GM21825 (cell line): ENCODE data around the gene VTN.
A peak's percentile ranks its signal among the peaks of the same experiment; 100 is the strongest.

Experiments
- ATAC-seq: cut with Tn5 transposase; IDR thresholded peaks from one replicate; pipeline ENCODE4 v1.9.1; 2021; ENCODE audit warnings: mild to moderate bottlenecking, moderate library complexity; ENCODE audit not compliant: unreplicated experiment

The VTN gene

GRCh38 chr17:28325211-28325610 lies 44.9 kb downstream of the VTN start:
- ATAC-seq, result no peak

GRCh38 chr17:28324781-28325180 lies 45.3 kb downstream of the VTN start:
- ATAC-seq, result no peak

GRCh38 chr17:28324267-28324745 lies 45.8 kb downstream of the VTN start:
- no peak for ATAC-seq

GRCh38 chr17:28320215-28321061 lies 49.7 kb downstream of the VTN start:
- no peak for ATAC-seq

- no peak for ATAC-seq
These were observed 50.5 kb downstream of the VTN start for GRCh38 chr17:28319598-28319935.

DNA sequence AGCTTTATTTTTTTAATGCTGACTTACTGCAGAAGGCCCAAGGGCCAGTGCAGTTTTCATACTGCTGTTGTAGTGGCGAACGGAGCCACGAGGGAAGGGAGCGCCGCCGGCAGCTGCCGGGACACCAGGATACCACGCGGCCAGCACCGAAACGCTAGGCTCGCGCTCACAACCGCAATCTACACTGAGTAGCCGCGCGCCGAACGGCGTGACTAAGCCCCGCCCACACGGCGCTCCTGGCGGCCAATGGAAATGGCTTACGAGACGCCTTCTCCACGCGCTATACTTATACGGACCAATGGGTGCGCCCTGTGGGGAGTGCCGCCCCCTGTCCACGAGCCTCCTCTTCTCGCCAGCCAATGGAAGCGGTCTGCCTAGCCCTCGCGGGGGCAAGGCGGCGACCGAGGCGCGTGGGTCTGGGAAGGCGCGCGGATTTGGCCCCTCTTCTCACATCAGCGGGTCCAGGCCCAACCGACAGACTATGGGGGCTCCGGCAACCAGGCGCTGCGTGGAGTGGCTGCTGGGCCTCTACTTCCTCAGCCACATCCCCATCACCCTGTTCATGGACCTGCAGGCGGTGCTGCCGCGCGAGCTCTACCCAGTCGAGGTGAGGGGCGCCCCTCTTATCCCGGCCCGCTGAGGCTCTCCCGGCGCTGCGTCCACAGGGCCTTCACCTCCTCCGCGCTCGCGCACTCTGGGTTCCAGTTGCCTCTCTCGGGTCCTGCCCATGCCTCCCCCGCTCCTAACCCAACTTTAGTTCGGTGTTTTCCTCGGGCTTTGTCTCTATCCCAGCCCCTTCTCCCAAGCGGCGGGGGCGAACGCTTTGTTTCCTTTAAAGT lies 51.1 kb downstream of the VTN start, which contains the start of gene TMEM97:
Gene TMEM97 (plus strand): TSS at position 442 of the 839 bp plus-strand sequence. CDS start 40 bp downstream, at position 482.
- ATAC-seq, result peak; percentile 85

GRCh38 chr17:28317966-28318758 lies 51.9 kb downstream of the VTN start:
- peak; percentile 1 for ATAC-seq
